DND-41 (cell line): Measurements from ENCODE around the gene MRFAP1.

Experiments used
- ATAC-seq: fragments of 200-7000 bp; cut with Tn5 transposase; 3 replicates; pipeline ENCODE4 v1.9.1; 2021; ENCODE audit warnings: low read depth; ENCODE audit not compliant: insufficient read depth
- DNase-seq: peaks from one replicate; pipeline ENCODE4 v3.0.0-alpha.2; 2020
- H2AFZ ChIP-seq: 2 replicates; pipeline ENCODE4 v1.6.0; 2012; ENCODE audit warnings: low read depth, low read length
- H3K27ac ChIP-seq: 2 replicates; pipeline ENCODE4 v1.5.1; 2012; ENCODE audit warnings: low read length, inconsistent platforms
- H3K27me3 ChIP-seq: fragments of 200-600 bp; sonication (generic); 2 replicates; pipeline ENCODE4 v1.6.0; 2012; ENCODE audit warnings: low read length, mild to moderate bottlenecking, inconsistent platforms; ENCODE audit not compliant: insufficient read depth, poor library complexity
- H3K36me3 ChIP-seq: 2 replicates; pipeline ENCODE4 v1.5.1; 2012; ENCODE audit warnings: low read length, inconsistent platforms; ENCODE audit not compliant: insufficient read depth
- H3K4me1 ChIP-seq: 2 replicates; pipeline ENCODE4 v1.5.1; 2012; ENCODE audit warnings: mild to moderate bottlenecking, low read length; ENCODE audit not compliant: insufficient read depth
- H3K4me2 ChIP-seq: 2 replicates; pipeline ENCODE4 v1.6.0; 2012; ENCODE audit warnings: mild to moderate bottlenecking, moderate library complexity, low read length, inconsistent platforms; ENCODE audit not compliant: insufficient read depth
- H3K4me3 ChIP-seq, 2 experiments: fragments of 200-600 bp in 1 of 2; shearing (Covaris generic) in 1 of 2; 2 replicates each; pipeline ENCODE4 v1.5.1; 2012 to 2016; ENCODE audit warnings: inconsistent platforms in 2 of 2, low read length in 2 of 2, mild to moderate bottlenecking in 2 of 2, low read depth in 1 of 2, moderate library complexity in 1 of 2
- H3K79me2 ChIP-seq: 2 replicates; pipeline ENCODE4 v1.6.0; 2012; ENCODE audit warnings: low read length, inconsistent platforms; ENCODE audit not compliant: insufficient read depth
- H3K9ac ChIP-seq: 2 replicates; pipeline ENCODE4 v1.6.0; 2012; ENCODE audit warnings: low read depth, mild to moderate bottlenecking, inconsistent platforms, low read length, moderate library complexity
- H3K9me3 ChIP-seq: 2 replicates; pipeline ENCODE4 v1.5.1; 2012; ENCODE audit warnings: low read length, moderate library complexity, mild to moderate bottlenecking, inconsistent platforms; ENCODE audit not compliant: insufficient read depth, severe bottlenecking
- H4K20me1 ChIP-seq: 2 replicates; pipeline ENCODE4 v1.6.0; 2012; ENCODE audit warnings: low read length; ENCODE audit not compliant: insufficient read depth
- CTCF ChIP-seq: IDR thresholded peaks from 2 replicates; pipeline ENCODE4 v1.5.1; 2012; ENCODE audit warnings: borderline replicate concordance, low read length, moderate library complexity, mild to moderate bottlenecking; ENCODE audit not compliant: poor library complexity, severe bottlenecking; ENCODE audit errors: extremely low read depth
- EZH2 ChIP-seq: IDR thresholded peaks from 3 replicates; pipeline ENCODE4 v1.6.1; 2012; ENCODE audit warnings: borderline replicate concordance, low read depth, mild to moderate bottlenecking, moderate library complexity, low read length, inconsistent platforms; ENCODE audit not compliant: severe bottlenecking

The MRFAP1 gene

DNA sequence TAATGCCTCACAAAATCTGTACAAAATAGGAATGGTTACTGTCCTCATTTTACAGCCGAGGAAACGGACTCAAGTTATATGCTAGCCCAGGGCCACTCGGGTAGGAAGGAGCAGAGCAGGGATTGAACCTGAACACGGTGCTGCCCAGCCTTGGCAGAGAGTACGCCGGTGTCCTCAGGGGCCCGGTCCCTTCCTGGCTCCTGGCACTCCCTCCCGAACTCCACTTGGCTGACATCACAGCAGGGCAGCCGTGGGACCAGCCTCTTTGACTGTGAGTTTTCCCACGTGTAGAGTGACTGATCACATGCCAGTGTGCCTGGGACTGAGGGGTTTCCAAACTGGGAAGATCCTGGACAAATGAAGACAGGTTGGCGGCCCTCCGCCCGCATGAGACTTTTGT lies 41.8 kb upstream of the MRFAP1 start:
- H4K20me1 ChIP-seq = peaks cover 10% of the 10 kb centered on the region; the same call in 1 of the 2 replicates
- H3K27ac ChIP-seq = no peak overlapping the region
- ATAC-seq (no peak), DNase-seq (no peak)
- H2AFZ ChIP-seq = no peak overlapping the region
- H3K4me3 ChIP-seq = no peak overlapping the region
- no peaks in the 10 kb centered on the region for H3K79me2 ChIP-seq
- H3K9me3 ChIP-seq = no peaks in the 10 kb centered on the region
- H3K9ac ChIP-seq = no peak overlapping the region
- H3K36me3 ChIP-seq = peaks cover 49% of the 10 kb centered on the region
- no peaks in the 10 kb centered on the region for H3K4me1 ChIP-seq
- H3K4me2 ChIP-seq = no peak overlapping the region
- H3K27me3 ChIP-seq = no peaks in the 10 kb centered on the region
- TF ChIP-seq EZH2 = no peak
- TF ChIP-seq CTCF = no peak

GRCh38 chr4:6601661-6602250 lies 38.7 kb upstream of the MRFAP1 start:
- no peaks in the 10 kb centered on the region for H4K20me1 ChIP-seq
- no peak overlapping the region for H3K27ac ChIP-seq
- DNase-seq = no peak
- no peak for TF ChIP-seq EZH2
- no peak for TF ChIP-seq CTCF
- 0 out of 3 replicates have a peak, but pooled peaks have one; percentile 11 for ATAC-seq
- no peaks in the 10 kb centered on the region for H3K79me2 ChIP-seq
- no peak overlapping the region for H2AFZ ChIP-seq
- H3K4me2 ChIP-seq = no peak overlapping the region
- H3K36me3 ChIP-seq = peaks cover 68% of the 10 kb centered on the region
- H3K9me3 ChIP-seq = peaks cover 6% of the 10 kb centered on the region
- H3K4me1 ChIP-seq = no peaks in the 10 kb centered on the region
- no peaks in the 10 kb centered on the region for H3K27me3 ChIP-seq
- H3K4me3 ChIP-seq = no peak overlapping the region
- no peak overlapping the region for H3K9ac ChIP-seq

DNA sequence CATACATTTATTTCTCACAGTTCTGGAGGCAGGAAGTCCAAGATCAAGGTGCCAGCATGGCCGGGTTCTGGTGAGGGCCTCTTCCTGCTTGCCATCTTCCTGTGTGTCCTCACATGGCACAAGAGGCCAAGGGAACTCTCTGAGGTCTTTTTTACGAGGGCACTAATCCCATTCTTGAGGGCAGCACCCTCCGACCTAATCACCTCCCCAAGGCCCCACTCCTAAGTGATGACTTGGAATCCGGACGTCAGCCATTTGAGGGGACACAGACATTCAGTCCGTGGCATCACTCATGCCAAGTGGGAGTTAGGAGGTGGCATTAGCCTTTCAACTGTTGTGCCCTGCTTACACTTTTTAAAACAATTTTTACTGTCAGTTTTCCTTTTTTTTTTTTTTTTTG lies 38.2 kb upstream of the MRFAP1 start:
- Histone ChIP-seq H3K27ac (no peak overlapping the region), H3K27me3 (no peaks in the 10 kb centered on the region), H3K4me3 (no peak overlapping the region), H3K9me3 (peaks cover 6% of the 10 kb centered on the region), H4K20me1 (no peaks in the 10 kb centered on the region), H3K4me2 (no peak overlapping the region), H3K9ac (no peak overlapping the region), H3K79me2 (no peaks in the 10 kb centered on the region), H3K4me1 (no peaks in the 10 kb centered on the region), H3K36me3 (peaks cover 69% of the 10 kb centered on the region), H2AFZ (no peak overlapping the region)
- TF ChIP-seq CTCF (no peak), EZH2 (no peak)
- ATAC-seq (no peak), DNase-seq (no peak)

DNA sequence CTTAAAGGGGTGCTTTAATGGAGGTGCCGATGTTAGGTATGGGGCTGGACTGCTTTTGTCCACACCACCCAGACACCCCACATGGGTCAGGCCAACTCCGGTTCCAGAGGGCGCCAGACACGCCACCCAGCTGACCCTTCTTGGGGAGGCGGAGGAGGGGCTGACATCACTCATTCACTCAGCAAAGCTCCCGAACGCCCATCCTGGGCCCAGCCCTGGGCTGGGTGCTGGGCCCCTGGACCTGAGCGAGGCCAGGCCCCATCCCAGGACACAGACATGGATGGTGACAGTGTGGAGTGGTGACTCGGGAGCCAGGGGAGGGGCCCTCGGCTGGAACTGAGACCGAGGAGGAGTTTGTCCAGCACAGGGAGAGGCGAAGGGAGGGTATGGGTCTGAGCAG lies 37.4 kb upstream of the MRFAP1 start:
- H3K9ac ChIP-seq = no peak overlapping the region
- no peak overlapping the region for H2AFZ ChIP-seq
- no peak for TF ChIP-seq EZH2
- no peak for TF ChIP-seq CTCF
- ATAC-seq (no peak), DNase-seq (no peak)
- H3K27ac ChIP-seq = no peak overlapping the region
- no peak overlapping the region for H3K4me3 ChIP-seq
- peaks cover 70% of the 10 kb centered on the region for H3K36me3 ChIP-seq
- H3K27me3 ChIP-seq = no peaks in the 10 kb centered on the region
- H3K4me2 ChIP-seq = no peak overlapping the region
- peaks cover 6% of the 10 kb centered on the region for H3K9me3 ChIP-seq
- H3K79me2 ChIP-seq = no peaks in the 10 kb centered on the region
- no peaks in the 10 kb centered on the region for H4K20me1 ChIP-seq
- H3K4me1 ChIP-seq = no peaks in the 10 kb centered on the region
